NB4 (cell line): ENCODE data around the gene CFAP100.

Experiments used
- DNase-seq: peaks from one replicate; pipeline ENCODE4 v3.0.0; 2010; ENCODE audit warnings: low read depth
- H3K4me3 ChIP-seq: one replicate; pipeline ENCODE4 v1.5.1; 2011; ENCODE audit warnings: mild to moderate bottlenecking, low read depth, low read length, moderate library complexity
- CTCF ChIP-seq: IDR thresholded peaks from one replicate; pipeline ENCODE4 v1.5.1; 2012; ENCODE audit warnings: low read depth, low read length
- MAX ChIP-seq: IDR thresholded peaks from 2 replicates; pipeline ENCODE4 v1.6.1; 2011; ENCODE audit warnings: low read depth, low read length
- MYC ChIP-seq: IDR thresholded peaks from 2 replicates; pipeline ENCODE4 v1.6.1; 2011; ENCODE audit warnings: low read depth, low read length
- POLR2A ChIP-seq: IDR thresholded peaks from 2 replicates; pipeline ENCODE4 v1.6.1; 2011; ENCODE audit warnings: mild to moderate bottlenecking; ENCODE audit not compliant: insufficient read length; ENCODE audit errors: extremely low read depth

CFAP100 gene

GRCh38 chr3:126351771-126352475 lies 42.8 kb upstream of the CFAP100 start:
- no peak for DNase-seq
- no peak overlapping the region for H3K4me3 ChIP-seq
- TF ChIP-seq CTCF (no peak), MYC (no peak), MAX (no peak), POLR2A (no peak)

DNA sequence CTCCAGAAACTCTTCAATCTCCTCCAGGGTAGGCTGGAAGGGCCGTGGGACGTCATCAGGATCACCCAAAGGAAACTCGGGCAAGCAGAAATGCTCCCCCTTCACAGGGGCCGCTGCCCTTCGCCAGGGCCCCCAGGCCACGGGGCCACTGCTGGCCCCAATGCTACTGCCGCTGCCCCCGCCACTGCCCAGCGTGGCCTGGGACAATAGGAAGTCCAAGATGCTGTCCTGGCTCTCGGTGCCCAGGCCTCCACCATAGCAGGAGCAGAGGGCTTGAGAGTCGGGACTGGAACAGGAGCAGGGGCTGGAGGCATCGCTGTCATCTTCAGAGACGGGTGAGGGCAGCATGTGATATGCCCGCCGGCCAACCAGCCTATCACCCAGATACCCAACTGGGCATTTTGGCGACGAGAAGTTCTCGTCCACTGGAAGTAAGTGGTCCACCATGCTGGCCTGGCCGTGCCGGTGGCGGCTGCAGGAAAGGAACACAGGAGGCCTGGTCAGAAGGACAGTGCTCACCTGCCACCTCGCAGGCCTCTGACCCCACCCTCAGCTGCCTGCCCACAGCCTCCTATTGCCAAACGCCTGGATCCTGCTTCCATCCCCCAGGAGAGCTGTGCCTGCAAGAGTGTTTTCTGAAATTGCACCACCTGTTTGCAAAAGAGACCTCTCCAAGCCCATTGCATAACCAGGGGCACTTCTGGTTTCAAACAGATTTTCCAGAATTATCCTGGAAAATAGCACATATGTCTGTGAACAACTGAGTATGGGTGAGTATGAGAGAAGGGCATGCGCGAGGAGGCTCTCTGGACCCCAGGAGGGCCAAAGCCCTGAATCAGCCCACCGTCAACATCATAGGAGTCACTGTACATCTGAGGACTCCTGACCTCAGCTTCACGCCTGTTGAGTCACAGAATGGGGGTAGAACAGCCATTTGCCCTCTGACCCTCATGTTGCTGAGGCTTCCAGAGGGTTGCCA lies 41.9 kb upstream of the CFAP100 start:
- no peak overlapping the region for H3K4me3 ChIP-seq
- no peak for TF ChIP-seq MAX
- TF ChIP-seq POLR2A, result no peak
- no peak for TF ChIP-seq CTCF
- TF ChIP-seq MYC, result no peak
- DNase-seq, result peak; percentile 32

DNA sequence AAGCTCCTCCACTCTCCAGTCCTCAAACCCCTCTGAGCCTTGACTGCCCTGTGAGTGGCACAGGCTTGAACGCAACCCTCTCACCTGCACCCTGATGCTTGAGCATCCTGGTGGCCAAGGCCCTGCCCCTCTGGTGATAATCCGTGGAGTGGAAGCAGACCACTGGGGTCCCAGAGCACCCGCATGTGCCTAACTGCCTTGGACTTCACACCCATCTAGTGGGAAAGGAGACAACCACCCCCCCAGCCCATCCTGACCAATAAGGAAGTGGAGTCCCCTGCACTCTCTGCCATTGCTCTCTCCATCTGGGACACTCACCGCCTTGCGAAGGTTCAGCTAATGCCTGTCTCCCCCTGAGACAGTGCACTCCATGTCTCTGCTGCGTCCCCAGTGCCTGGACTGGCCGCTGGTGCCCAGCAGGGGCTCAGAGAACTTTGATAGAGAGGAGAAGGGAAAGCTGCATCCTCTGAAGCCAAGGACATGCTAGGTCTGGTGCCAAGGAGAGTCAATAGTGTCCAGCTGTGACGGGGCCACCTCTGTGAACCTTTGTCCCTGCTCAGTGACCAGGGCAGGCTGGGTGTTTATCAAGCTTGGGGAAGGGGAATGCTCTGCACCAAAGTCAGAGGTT lies 40.9 kb upstream of the CFAP100 start:
- H3K4me3 ChIP-seq, result no peak overlapping the region
- no peak for TF ChIP-seq MYC
- no peak for TF ChIP-seq CTCF
- no peak for TF ChIP-seq POLR2A
- no peak for TF ChIP-seq MAX
- DNase-seq, result no peak

DNA sequence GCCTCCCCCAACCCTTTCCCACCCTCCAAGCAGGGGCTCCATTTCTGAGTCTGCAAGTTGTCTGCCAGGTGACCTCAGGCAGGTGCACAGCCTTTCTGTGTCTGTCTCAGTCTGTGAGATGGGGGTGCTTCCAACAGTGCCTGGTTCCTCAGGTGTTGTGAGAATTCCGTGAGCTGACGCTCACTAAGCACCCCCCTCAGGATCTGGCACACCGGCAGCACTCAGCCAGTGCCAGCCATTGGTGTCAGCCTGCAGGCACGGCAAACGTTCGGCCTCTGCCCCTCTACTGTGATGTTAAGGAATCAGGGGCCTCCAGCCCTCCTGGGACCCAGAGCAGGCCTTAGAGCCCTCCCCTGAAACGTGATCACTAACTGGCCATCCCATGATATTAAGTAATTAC lies 39.9 kb upstream of the CFAP100 start:
- no peak for TF ChIP-seq MYC
- TF ChIP-seq CTCF, result no peak
- no peak for TF ChIP-seq POLR2A
- TF ChIP-seq MAX, result no peak
- DNase-seq, result no peak
- no peak overlapping the region for H3K4me3 ChIP-seq

DNA sequence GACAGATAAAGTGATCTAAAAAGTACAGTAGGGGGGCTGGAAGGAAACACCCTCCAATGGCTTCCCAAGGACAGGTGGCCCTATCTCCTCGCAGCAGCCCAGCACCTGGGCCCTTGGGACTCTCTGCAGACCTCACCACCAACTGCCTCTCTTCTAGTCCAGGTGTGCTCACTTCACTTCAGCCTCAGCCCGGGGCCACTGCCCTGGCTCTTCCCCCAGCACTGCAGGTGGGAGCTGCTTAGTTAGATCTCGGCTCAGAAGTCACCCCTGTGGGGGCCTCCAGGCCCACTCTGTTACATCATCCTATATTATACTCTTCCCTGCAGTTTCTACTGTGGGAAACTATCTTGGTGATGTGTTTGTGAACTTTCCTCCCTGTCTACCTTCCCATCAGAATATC lies 39.5 kb upstream of the CFAP100 start:
- no peak for DNase-seq
- H3K4me3 ChIP-seq, result no peak overlapping the region
- TF ChIP-seq MYC (no peak), CTCF (no peak), POLR2A (no peak), MAX (no peak)
